Measurements from ENCODE around the gene PRR13.
"Not testable (repeated sequence)": the region's sequence is repeated elsewhere in the genome, so short reads cannot be mapped to it uniquely, and the experiment has no call there.

DNA sequence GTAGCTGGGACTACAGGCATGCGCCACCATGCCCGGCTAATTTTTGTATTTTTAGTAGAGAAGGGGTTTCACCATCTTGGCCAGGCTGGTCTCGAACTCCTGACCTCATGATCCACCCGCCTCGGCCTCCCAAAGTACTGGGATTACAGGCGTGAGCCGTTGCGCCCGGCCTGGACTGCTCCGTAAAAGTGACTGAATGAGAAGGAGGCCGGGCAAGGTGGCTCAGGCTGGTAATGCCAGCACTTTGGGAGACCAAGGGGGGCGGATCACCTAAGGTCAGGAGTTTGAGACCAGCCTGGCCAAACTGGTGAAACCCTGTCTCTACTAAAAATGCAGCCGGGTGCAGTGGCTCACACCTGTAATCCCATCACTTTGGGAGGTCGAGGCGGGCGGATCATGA is 39.2 kb upstream of the PRR13 start:
- not testable (repeated sequence) for TF ChIP-seq SP1 (IDR thresholded peaks at IDR 0.05); FOXK2 (IDR thresholded peaks at IDR 0.05); BHLHE40 (IDR thresholded peaks at IDR 0.05; ENCODE audit: borderline replicate concordance); FOXA1 (IDR thresholded peaks at IDR 0.05); LEF1 (IDR thresholded peaks at IDR 0.05; ENCODE audit: borderline replicate concordance); ARNT (IDR thresholded peaks at IDR 0.05); SUZ12 (IDR thresholded peaks at IDR 0.05)
- TF ChIP-seq, protein P1, sequence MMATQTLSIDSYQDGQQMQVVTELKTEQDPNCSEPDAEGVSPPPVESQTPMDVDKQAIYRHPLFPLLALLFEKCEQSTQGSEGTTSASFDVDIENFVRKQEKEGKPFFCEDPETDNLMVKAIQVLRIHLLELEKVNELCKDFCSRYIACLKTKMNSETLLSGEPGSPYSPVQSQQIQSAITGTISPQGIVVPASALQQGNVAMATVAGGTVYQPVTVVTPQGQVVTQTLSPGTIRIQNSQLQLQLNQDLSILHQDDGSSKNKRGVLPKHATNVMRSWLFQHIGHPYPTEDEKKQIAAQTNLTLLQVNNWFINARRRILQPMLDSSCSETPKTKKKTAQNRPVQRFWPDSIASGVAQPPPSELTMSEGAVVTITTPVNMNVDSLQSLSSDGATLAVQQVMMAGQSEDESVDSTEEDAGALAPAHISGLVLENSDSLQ (IDR thresholded peaks at IDR 0.05), result not testable (repeated sequence)

Data from HEK293T (cell line).